Measurements from ENCODE around the gene VPS52.

The VPS52 gene

DNA sequence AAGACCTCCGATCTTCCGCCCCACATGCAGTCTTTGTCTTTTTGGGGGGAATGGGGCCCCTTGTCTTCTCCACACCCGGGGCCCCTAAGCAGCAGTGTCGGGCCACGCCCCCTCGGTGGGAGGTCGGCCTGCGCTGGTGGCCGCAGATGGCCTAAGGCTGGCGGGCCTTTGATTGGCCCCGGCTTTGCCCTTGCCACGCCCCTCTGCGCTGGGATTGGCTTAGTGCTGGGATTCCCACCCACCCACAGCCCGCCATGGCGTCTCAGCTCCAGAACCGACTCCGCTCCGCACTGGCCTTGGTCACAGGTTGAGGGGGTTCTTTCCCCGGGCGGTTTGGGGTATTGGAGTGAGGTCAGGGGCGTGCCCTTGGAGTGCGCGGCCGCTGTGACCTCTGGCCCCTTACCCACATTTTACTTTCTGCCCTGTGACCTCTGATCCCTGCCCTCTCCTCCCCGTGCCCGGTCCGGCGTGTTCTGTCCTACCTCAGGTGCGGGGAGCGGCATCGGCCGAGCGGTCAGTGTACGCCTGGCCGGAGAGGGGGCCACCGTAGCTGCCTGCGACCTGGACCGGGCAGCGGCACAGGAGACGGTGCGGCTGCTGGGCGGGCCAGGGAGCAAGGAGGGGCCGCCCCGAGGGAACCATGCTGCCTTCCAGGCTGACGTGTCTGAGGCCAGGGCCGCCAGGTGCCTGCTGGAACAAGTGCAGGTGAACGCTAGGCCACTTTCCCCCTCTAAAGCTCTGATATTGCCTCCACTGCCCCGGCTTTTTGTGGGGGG lies 67.1 kb downstream of the VPS52 start, which contains the start of gene HSD17B8:
Gene HSD17B8, plus strand, starts transcription at position 241 of the 776 bp plus-strand sequence. Its CDS starts 14 bp downstream, at position 255.
- TF ChIP-seq, protein P1, sequence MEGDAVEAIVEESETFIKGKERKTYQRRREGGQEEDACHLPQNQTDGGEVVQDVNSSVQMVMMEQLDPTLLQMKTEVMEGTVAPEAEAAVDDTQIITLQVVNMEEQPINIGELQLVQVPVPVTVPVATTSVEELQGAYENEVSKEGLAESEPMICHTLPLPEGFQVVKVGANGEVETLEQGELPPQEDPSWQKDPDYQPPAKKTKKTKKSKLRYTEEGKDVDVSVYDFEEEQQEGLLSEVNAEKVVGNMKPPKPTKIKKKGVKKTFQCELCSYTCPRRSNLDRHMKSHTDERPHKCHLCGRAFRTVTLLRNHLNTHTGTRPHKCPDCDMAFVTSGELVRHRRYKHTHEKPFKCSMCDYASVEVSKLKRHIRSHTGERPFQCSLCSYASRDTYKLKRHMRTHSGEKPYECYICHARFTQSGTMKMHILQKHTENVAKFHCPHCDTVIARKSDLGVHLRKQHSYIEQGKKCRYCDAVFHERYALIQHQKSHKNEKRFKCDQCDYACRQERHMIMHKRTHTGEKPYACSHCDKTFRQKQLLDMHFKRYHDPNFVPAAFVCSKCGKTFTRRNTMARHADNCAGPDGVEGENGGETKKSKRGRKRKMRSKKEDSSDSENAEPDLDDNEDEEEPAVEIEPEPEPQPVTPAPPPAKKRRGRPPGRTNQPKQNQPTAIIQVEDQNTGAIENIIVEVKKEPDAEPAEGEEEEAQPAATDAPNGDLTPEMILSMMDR (IDR thresholded peaks at IDR 0.05) = no peak

DNA sequence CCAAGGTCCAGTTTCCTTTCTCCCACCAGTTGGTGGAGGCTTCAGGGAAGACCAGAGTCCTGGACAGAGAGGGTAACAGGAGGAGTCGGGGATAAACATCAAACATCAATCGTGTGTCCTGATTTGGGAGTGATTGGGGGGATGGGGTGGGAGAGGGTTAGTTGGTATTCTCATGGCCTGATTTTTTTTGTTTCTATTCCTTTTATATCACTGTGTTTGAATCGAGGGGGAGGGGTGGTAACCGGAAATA lies 67.6 kb downstream of the VPS52 start:
- TF ChIP-seq, protein P1 (IDR thresholded peaks at IDR 0.05) = no peak

GRCh38 chr6:33203443-33204164 lies 68.1 kb downstream of the VPS52 start:
- TF ChIP-seq, protein P1 (IDR thresholded peaks at IDR 0.05) = no peak

DNA sequence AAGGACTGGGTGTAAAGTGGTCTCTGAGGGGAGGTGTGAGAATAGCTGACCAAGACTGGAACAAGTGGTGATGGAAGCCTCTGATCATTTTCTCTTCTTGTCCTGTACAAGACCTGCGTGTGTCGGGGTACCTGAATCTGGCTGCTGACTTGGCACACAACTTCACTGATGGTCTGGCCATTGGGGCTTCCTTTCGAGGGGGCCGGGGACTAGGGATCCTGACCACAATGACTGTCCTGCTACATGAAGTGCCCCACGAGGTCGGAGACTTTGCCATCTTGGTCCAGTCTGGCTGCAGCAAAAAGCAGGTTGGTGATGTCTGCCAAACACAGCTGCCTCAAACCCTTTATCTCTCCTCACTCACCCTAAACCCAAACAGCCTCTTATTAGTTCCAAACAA lies 68.9 kb downstream of the VPS52 start:
- TF ChIP-seq, protein P1 (IDR thresholded peaks at IDR 0.05) = no peak

DNA sequence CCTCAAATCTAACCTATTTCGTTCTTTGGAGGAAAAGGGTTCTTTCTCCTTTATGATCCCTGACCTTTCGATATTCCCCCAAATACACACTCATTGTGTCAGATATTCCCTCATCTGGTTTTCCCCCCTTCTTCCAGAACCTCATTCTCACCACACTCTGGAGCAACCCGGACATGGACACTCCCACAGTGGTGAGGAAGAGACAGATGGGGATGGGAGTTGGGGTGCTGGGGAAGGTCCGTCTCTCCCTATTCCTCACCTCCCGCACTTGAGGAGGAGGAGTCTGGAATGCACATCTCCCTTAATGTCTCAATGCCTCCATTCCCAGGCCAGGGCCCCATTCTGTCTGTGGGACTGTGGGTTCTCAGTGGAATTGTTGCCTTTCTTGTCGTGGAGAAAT lies 69.7 kb downstream of the VPS52 start:
- TF ChIP-seq, protein P1 (IDR thresholded peaks at IDR 0.05) = no peak

DNA sequence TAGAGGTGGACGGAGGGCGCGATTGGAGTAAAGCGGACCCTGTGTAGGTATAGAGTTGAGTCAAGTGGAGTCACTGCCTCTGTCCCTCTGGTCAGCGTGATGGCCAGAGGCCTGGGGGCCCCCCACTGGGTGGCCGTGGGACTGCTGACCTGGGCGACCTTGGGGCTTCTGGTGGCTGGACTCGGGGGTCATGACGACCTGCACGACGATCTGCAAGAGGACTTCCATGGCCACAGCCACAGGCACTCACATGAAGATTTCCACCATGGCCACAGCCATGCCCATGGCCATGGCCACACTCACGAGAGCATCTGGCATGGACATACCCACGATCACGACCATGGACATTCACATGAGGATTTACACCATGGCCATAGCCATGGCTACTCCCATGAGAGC lies 70.5 kb downstream of the VPS52 start:
- TF ChIP-seq, protein P1 (IDR thresholded peaks at IDR 0.05) = no peak
